GM18517 (cell line): Measurements from ENCODE around the gene METTL22.

Experiments used
- ATAC-seq: cut with Tn5 transposase; IDR thresholded peaks from one replicate; pipeline ENCODE4 v1.9.1; 2021; ENCODE audit warnings: mild to moderate bottlenecking, moderate library complexity; ENCODE audit not compliant: unreplicated experiment

Gene METTL22

GRCh38 chr16:8591451-8591850 lies 30.0 kb upstream of the METTL22 start:
- no peak for ATAC-seq

GRCh38 chr16:8594149-8594666 lies 27.3 kb upstream of the METTL22 start:
- no peak for ATAC-seq

DNA sequence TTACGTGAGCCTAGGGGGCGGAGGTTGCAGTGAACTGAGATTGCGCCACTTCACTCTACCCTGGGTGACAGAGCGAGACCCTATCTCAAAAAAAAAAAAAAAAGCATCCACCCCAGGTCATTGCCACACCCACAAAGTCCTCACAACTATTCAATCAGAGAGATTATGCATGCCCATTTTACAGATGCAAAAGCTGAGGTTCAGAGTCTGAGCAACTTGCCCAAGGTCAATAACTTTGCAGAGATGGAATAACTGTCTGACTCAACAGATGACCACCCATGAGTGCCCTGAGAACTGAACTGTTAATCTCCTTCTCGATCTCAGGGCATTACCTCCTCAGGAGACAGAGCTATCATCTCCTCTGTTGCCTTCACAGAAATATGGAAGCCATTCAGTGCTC lies 25.7 kb upstream of the METTL22 start:
- no peak for ATAC-seq

DNA sequence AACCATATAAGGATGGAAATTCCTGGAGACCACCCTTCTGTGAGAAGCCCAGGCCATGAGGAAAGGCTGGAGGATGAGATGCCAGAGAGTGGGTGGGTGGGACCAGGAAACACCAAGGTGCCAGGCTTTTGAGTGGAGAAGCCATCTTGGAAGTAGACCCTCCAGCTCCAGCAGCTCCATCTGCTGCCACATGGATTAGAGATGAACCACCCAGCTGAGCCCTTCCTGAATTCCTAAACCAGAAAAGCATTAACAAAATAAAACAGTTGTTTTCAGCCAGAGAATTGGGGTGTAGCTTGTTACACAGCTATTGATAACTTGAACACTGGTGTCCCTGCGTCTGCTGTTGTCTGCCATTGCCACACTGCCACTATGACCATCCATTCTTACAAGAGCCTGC lies 24.9 kb upstream of the METTL22 start:
- ATAC-seq: no peak

GRCh38 chr16:8600144-8600775 lies 21.2 kb upstream of the METTL22 start:
- no peak for ATAC-seq

- no peak for ATAC-seq
Measured at GRCh38 chr16:8605554-8605953, 15.9 kb upstream of the METTL22 start.

- ATAC-seq: no peak
Measured at GRCh38 chr16:8607214-8607613, 14.3 kb upstream of the METTL22 start.

GRCh38 chr16:8611122-8611521 lies 10.4 kb upstream of the METTL22 start:
- no peak for ATAC-seq

- ATAC-seq: no peak
Measured at GRCh38 chr16:8611886-8612600, 9.5 kb upstream of the METTL22 start.

DNA sequence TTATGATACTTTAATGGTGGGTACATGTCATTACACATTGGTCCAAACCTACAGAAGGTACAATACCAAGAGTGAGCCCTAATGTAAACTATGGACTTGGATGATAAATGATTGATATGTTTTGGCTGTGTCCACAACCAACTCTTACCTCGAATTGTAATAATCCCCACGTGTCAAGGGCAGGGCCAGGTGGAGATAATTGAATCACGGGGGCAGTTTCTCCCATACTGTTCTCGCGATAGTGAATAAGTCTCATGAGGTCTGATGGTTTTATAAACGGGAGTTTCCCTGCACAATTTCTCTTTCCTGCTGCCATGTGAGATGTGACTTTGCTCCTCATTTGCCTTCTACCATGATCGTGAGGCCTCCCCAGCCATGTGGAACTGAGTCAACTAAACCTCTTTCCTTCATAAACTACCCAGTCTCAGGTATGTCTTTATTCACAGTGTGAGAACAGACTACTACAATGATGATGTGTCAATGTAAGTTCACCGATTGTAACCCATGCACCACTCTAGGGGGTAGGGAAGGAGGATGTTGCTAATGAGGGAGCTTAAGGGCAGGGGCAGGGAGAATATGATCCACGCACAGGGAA lies 7.0 kb upstream of the METTL22 start:
- no peak for ATAC-seq

DNA sequence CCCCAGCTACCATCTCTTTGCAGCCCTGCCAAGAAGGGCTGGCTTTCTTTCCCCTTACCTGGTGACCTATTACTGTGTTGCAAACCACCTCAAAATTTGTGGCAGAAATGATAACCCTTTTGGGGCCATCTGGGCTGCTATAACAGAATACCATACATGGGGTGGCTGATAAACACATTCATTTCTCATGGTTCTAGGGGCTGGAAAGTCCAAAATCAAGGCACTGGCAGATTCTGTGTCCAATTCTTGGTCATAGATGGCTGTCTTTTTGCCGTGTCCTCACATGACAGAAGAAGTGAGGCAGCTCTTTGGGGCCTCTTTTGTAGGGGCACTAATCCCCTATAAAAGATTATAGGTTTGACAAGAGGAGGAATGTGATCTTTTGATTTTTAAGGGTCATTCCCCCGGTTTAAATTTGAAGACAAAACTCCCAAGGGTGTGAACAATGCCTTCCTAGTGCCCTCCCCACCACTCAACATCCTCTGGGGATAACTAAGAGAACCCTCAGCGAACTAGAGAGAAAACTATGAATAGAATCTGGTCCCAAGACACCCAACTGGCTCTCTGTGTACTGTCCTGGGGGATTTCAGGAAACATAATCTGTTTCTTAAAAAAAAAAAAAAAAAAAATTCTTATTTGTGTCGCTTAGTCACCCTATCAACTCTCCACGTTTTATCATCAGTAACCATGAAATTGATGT lies 1.7 kb upstream of the METTL22 start:
- no peak for ATAC-seq

DNA sequence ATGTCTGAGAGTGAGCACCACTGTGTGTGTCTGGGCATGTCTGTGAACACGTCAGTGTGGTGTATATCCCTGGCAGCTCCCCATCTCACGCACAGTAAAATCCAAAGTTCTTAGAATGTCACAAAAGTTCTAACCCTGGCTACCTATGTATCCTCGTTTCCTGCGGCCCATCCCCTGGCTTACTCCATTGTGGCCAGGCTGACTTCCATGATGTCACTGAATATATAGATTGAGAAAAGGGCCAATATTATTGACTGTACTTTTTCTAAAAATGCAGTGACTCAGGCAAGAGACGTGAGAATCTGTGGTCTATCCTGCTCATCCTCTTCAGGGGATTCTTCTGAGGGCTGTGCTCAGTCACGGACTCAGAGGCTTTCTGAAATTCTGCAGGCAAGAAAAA lies 963 bp upstream of the METTL22 start:
- ATAC-seq: no peak

DNA sequence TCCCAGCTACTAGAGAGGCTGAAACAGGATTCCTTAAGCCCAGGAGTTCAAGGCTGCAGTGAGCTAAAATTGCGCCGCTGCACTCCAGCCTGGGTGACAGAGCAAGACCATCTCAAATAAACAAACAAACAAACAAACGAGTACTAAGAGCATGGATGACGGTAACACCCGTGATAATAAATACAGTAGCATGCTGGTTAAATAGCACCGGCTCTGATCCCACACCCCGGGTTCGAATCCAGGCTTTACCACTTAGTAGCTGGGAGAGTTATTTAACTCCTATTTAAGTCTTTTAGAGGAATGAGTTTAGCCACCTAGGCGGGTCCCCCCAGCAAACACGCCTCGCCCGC lies 301 bp upstream of the METTL22 start:
- no peak for ATAC-seq

- ATAC-seq: no peak
Measured at GRCh38 chr16:8622315-8622656, 788 bp downstream of the METTL22 start.

- no peak for ATAC-seq
Measured at GRCh38 chr16:8623634-8624033, 2.1 kb downstream of the METTL22 start.

GRCh38 chr16:8625491-8626087 lies 4.1 kb downstream of the METTL22 start:
- no peak for ATAC-seq

- no peak for ATAC-seq
Measured at GRCh38 chr16:8626946-8627345, 5.4 kb downstream of the METTL22 start.

GRCh38 chr16:8627456-8627855 lies 6.0 kb downstream of the METTL22 start:
- no peak for ATAC-seq

GRCh38 chr16:8628981-8629725 lies 7.7 kb downstream of the METTL22 start:
- ATAC-seq: no peak

GRCh38 chr16:8630255-8630953 lies 8.9 kb downstream of the METTL22 start:
- ATAC-seq: no peak
